Measurements from ENCODE around the gene CCDC71.

Gene CCDC71

DNA sequence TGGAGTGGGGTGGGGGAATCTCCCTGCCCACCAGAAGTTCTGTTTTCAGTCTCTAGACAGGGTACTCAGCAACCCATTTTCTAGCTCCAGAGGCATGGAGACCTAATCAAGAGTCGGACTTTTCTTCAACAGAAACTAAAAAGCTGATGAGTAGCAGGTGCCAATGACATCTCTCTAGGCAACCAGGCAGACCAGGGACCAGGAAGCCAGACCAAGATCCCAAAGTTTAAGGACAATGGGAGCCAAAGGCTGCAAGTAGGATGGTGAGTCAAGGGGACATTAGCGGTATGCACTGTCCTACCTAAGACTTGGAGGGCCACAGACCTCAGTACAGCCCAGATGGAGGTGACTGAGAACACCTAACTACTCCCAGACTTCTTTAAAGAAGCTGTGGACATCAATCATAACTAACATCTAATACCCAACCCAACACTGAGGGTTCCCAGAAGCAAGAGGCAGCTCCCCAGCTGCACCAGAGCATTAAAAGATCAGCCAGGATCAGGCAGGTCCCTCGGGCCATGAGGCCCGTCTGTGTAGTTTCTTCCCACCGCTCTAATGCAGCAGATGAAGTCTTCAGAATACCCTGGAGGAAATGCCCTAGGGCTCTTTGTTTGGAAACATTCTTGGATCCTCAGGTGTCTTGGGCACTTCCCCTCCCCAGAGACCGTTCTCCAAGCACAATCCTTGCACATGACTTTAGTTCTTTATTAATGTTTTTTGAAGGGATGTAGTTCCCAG lies 979 bp downstream of the CCDC71 start:
- Histone ChIP-seq H3K4me3 (ENCODE audit: low read length) (peak overlapping the region; percentile 91), H3K36me3 (replicated peaks; ENCODE audit: insufficient read depth, low read length) (no peaks in the 10 kb centered on the region; the same call in 1 of the 2 replicates), H2AFZ (ENCODE audit: low read length) (0 out of 2 replicates have a peak overlapping the region, but pooled peaks have one; percentile 56), H3F3A (ENCODE audit: insufficient read depth, low read length) (0 out of 2 replicates have a peak, but pooled peaks cover 3% of the 10 kb centered on the region), H4K20me1 (ENCODE audit: insufficient read depth, low read length) (no peaks in the 10 kb centered on the region), H3K9me3 (replicated peaks; ENCODE audit: insufficient read depth, low read length) (no peaks in the 10 kb centered on the region), H3K4me1 (ENCODE audit: low read length) (peaks cover 5% of the 10 kb centered on the region; the same call in 1 of the 2 replicates), H3K4me2 (ENCODE audit: low read depth, low read length) (peak overlapping the region; percentile 87), H3K9me2 (replicated peaks; ENCODE audit: insufficient read depth, low read length) (no peaks in the 10 kb centered on the region), H3K27me3 (replicated peaks; ENCODE audit: insufficient read depth, low read length) (no peaks in the 10 kb centered on the region), H3K27ac (ENCODE audit: low read length) (no peak overlapping the region), H3K79me2 (ENCODE audit: low read length) (peaks cover 15% of the 10 kb centered on the region), H3K9ac (ENCODE audit: low read length) (peak overlapping the region; percentile 69; the same call in 1 of the 2 replicates)
- no peak for DNase-seq
- TF ChIP-seq EZH2 (optimal IDR thresholded peaks at IDR 0.05; ENCODE audit: low read depth, low read length) (no peak), CTCF (IDR thresholded peaks at IDR 0.05; ENCODE audit: low read length) (no peak)

DNA sequence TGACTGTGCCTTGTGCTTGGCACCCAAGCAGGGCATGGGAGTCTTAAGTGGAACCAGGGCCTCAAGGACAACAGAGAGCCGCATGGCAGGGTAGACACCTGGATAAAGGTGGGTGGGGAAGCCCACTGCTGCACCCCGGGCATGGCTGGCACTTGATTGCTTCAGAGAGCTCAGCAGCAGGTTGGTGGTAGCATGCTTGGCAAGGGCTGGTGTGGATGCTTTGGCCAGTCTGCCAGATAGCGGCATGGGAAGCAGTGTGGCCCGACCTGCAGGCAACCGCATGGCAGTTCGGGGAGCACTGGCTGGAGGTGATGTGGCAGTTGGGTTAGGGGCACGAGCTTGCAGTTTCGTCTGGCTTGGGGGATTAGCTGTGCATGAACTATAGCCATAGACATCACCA lies 2.5 kb downstream of the CCDC71 start:
- H3K79me2 ChIP-seq (ENCODE audit: low read length) = peaks cover 15% of the 10 kb centered on the region
- no peak overlapping the region for H3K9ac ChIP-seq (ENCODE audit: low read length)
- H4K20me1 ChIP-seq (ENCODE audit: insufficient read depth, low read length) = no peaks in the 10 kb centered on the region
- H2AFZ ChIP-seq (ENCODE audit: low read length) = no peak overlapping the region
- H3K9me2 ChIP-seq (replicated peaks; ENCODE audit: insufficient read depth, low read length) = no peaks in the 10 kb centered on the region
- H3K4me2 ChIP-seq (ENCODE audit: low read depth, low read length) = no peak overlapping the region
- H3K27me3 ChIP-seq (replicated peaks; ENCODE audit: insufficient read depth, low read length) = no peaks in the 10 kb centered on the region
- TF ChIP-seq CTCF (IDR thresholded peaks at IDR 0.05; ENCODE audit: low read length) (no peak), EZH2 (optimal IDR thresholded peaks at IDR 0.05; ENCODE audit: low read depth, low read length) (no peak), EZH2phosphoT487 (IDR thresholded peaks at IDR 0.05; ENCODE audit: low read length) (no peak)
- DNase-seq = no peak
- no peak overlapping the region for H3K4me3 ChIP-seq (ENCODE audit: low read length)
- peaks cover 5% of the 10 kb centered on the region; the same call in 1 of the 2 replicates for H3K4me1 ChIP-seq (ENCODE audit: low read length)
- no peaks in the 10 kb centered on the region; the same call in 1 of the 2 replicates for H3K36me3 ChIP-seq (replicated peaks; ENCODE audit: insufficient read depth, low read length)
- H3K9me3 ChIP-seq (replicated peaks; ENCODE audit: insufficient read depth, low read length) = no peaks in the 10 kb centered on the region
- H3K27ac ChIP-seq (ENCODE audit: low read length) = no peak overlapping the region
- 0 out of 2 replicates have a peak, but pooled peaks cover 3% of the 10 kb centered on the region for H3F3A ChIP-seq (ENCODE audit: insufficient read depth, low read length)

GRCh38 chr3:49162751-49163419 lies 3.2 kb downstream of the CCDC71 start:
- H3K79me2 ChIP-seq (ENCODE audit: low read length) = peaks cover 15% of the 10 kb centered on the region
- no peaks in the 10 kb centered on the region for H3K27me3 ChIP-seq (replicated peaks; ENCODE audit: insufficient read depth, low read length)
- TF ChIP-seq EZH2phosphoT487 (IDR thresholded peaks at IDR 0.05; ENCODE audit: low read length) = no peak
- no peak for TF ChIP-seq CTCF (IDR thresholded peaks at IDR 0.05; ENCODE audit: low read length)
- TF ChIP-seq EZH2 (optimal IDR thresholded peaks at IDR 0.05; ENCODE audit: low read depth, low read length) = no peak

More at GRCh38 chr3:49162751-49163419, 3.2 kb downstream of the CCDC71 start:
- no peak overlapping the region for H2AFZ ChIP-seq (ENCODE audit: low read length)
- no peaks in the 10 kb centered on the region; the same call in 1 of the 2 replicates for H3K36me3 ChIP-seq (replicated peaks; ENCODE audit: insufficient read depth, low read length)
- peaks cover 5% of the 10 kb centered on the region; the same call in 1 of the 2 replicates for H3K4me1 ChIP-seq (ENCODE audit: low read length)
- H3K9me3 ChIP-seq (replicated peaks; ENCODE audit: insufficient read depth, low read length) = no peaks in the 10 kb centered on the region
- H3K4me2 ChIP-seq (ENCODE audit: low read depth, low read length) = no peak overlapping the region
- no peak overlapping the region for H3K27ac ChIP-seq (ENCODE audit: low read length)
- H3K9me2 ChIP-seq (replicated peaks; ENCODE audit: insufficient read depth, low read length) = no peaks in the 10 kb centered on the region
- no peaks in the 10 kb centered on the region for H4K20me1 ChIP-seq (ENCODE audit: insufficient read depth, low read length)
- H3K9ac ChIP-seq (ENCODE audit: low read length) = no peak overlapping the region
- H3F3A ChIP-seq (ENCODE audit: insufficient read depth, low read length) = 0 out of 2 replicates have a peak, but pooled peaks cover 3% of the 10 kb centered on the region
- DNase-seq = no peak
- H3K4me3 ChIP-seq (ENCODE audit: low read length) = no peak overlapping the region
